Lower leg skin (tissue), 3 donors: Measurements from ENCODE around the gene ADAM17.

ENCODE experiments used
- CTCF ChIP-seq, 3 donors: fragments of 450-650 bp; IDR thresholded peaks; one replicate each; pipeline ENCODE4 v1.5.1; 2016; ENCODE audit warnings: antibody characterized with exemption in 3 of 3, mild to moderate bottlenecking in 3 of 3, moderate library complexity in 2 of 3
- POLR2A ChIP-seq, 2 donors: fragments of 450-650 bp; IDR thresholded peaks; one replicate each; pipeline ENCODE4 v1.6.1; 2016 to 2017; ENCODE audit warnings: antibody characterized with exemption in 2 of 2, mild to moderate bottlenecking in 1 of 2, moderate library complexity in 1 of 2

GRCh38 chr2:9518163-9518562 lies 37.5 kb downstream of the ADAM17 start:
- TF ChIP-seq POLR2A (IDR thresholded peaks at IDR 0.05) (no peak), CTCF (IDR thresholded peaks at IDR 0.05) (no peak)
